HepG2 (cell line): ENCODE data around the gene GABARAPL2. TPM values are rescaled to one million over a fixed set of nuclear protein-coding genes. Genes with fewer than 3 reads are reported as not detected.

ENCODE experiments used
- BORCS8-MEF2B ChIP-seq: sonication (generic); formaldehyde crosslinking; IDR thresholded peaks from 2 replicates; pipeline ENCODE4 v1.8.0; 2022; ENCODE audit warnings: mild to moderate bottlenecking, missing genetic modification reagents
- RBM39 ChIP-seq: fragments of 200-400 bp; formaldehyde crosslinking; IDR thresholded peaks from one replicate; pipeline ENCODE4 v1.6.1; 2018; ENCODE audit warnings: antibody characterized with exemption, mild to moderate bottlenecking, low read depth, low read length; ENCODE audit not compliant: poor library complexity, severe bottlenecking
- ZMAT3 ChIP-seq: sonication (generic); formaldehyde crosslinking; conservative IDR thresholded peaks from 2 replicates; pipeline ENCODE4 v1.7.0; 2021; ENCODE audit warnings: missing genetic modification reagents
- ZNF773 ChIP-seq: sonication (generic); formaldehyde crosslinking; IDR thresholded peaks from 2 replicates; pipeline ENCODE4 v1.4.0; 2020; ENCODE audit warnings: missing genetic modification reagents, borderline replicate concordance
- polyA plus RNA-seq, 8 experiments: library from polyadenylated mRNA; depleted of rRNA in 3 of 8; stranded (reverse) in 7 of 8; unstranded in 1 of 8; fragments of >200 nt; fragmentation: Illumina TruSeq in 4 of 8; extraction: Trizol in 4 of 8; gene quantifications; 2 replicates each; pipeline versions ENCODE4 v1.2.1 to v1.2.3, GENCODE V29; 2011 to 2016; ENCODE audit warnings: low read depth in 4 of 8, missing spikeins in 1 of 8, mixed read lengths in 1 of 8; ENCODE audit not compliant: insufficient read depth in 1 of 8
- total RNA-seq, 5 experiments: library from RNA; depleted of rRNA; stranded (reverse); fragments of >200 nt; fragmentation: Illumina TruSeq; extraction: Trizol; gene quantifications; 2 replicates each; pipeline ENCODE4 v1.2.3, GENCODE V29; 2016; ENCODE audit warnings: low read depth in 1 of 5
- TF ChIP-seq, protein P1 (sequence below): IDR thresholded peaks from 2 replicates; pipeline ENCODE4 v1.6.1; 2016; ENCODE audit warnings: missing compliant biosample characterization, missing genetic modification reagents, borderline replicate concordance
- TF ChIP-seq, protein P2 (sequence below): sonication (generic); formaldehyde crosslinking; IDR thresholded peaks from 2 replicates; pipeline ENCODE4 v1.4.0; 2020; ENCODE audit warnings: missing genetic modification reagents, borderline replicate concordance
- TF ChIP-seq, protein P3 (sequence below): sonication (generic); formaldehyde crosslinking; IDR thresholded peaks from 2 replicates; pipeline ENCODE4 v1.5.0; 2020; ENCODE audit warnings: missing genetic modification reagents, mild to moderate bottlenecking, borderline replicate concordance

GABARAPL2 gene
- total and polyA plus RNA-seq, 2 of the 13 experiments (the other 11 are each of a cell fraction or from before 2014, with no cell fraction given): 76.4 to 83.0 TPM

DNA sequence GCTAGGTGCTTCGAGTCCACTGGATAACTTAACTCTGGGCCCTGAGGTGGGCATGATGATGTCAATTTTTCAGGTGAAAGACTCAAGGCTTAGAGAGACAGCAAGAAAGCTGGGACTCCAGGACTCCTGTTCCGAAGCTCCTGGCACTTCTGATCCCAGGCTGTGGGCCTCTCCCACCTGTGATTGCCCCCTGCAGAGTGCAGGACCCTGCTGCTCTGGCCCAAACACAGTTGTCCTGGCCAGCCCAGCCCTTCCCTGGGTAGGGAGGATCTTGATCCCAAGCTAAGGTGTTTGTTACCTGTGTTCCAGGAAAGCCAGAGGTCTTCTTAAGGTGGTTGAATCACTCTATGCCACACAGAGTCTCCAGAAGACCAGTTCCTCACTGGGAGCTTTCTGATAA is 33.4 kb upstream of the GABARAPL2 start (continued):
- TF ChIP-seq, protein P1, sequence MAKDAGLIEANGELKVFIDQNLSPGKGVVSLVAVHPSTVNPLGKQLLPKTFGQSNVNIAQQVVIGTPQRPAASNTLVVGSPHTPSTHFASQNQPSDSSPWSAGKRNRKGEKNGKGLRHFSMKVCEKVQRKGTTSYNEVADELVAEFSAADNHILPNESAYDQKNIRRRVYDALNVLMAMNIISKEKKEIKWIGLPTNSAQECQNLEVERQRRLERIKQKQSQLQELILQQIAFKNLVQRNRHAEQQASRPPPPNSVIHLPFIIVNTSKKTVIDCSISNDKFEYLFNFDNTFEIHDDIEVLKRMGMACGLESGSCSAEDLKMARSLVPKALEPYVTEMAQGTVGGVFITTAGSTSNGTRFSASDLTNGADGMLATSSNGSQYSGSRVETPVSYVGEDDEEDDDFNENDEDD (CRISPR knock-in tag): no peak
- TF ChIP-seq, protein P2, sequence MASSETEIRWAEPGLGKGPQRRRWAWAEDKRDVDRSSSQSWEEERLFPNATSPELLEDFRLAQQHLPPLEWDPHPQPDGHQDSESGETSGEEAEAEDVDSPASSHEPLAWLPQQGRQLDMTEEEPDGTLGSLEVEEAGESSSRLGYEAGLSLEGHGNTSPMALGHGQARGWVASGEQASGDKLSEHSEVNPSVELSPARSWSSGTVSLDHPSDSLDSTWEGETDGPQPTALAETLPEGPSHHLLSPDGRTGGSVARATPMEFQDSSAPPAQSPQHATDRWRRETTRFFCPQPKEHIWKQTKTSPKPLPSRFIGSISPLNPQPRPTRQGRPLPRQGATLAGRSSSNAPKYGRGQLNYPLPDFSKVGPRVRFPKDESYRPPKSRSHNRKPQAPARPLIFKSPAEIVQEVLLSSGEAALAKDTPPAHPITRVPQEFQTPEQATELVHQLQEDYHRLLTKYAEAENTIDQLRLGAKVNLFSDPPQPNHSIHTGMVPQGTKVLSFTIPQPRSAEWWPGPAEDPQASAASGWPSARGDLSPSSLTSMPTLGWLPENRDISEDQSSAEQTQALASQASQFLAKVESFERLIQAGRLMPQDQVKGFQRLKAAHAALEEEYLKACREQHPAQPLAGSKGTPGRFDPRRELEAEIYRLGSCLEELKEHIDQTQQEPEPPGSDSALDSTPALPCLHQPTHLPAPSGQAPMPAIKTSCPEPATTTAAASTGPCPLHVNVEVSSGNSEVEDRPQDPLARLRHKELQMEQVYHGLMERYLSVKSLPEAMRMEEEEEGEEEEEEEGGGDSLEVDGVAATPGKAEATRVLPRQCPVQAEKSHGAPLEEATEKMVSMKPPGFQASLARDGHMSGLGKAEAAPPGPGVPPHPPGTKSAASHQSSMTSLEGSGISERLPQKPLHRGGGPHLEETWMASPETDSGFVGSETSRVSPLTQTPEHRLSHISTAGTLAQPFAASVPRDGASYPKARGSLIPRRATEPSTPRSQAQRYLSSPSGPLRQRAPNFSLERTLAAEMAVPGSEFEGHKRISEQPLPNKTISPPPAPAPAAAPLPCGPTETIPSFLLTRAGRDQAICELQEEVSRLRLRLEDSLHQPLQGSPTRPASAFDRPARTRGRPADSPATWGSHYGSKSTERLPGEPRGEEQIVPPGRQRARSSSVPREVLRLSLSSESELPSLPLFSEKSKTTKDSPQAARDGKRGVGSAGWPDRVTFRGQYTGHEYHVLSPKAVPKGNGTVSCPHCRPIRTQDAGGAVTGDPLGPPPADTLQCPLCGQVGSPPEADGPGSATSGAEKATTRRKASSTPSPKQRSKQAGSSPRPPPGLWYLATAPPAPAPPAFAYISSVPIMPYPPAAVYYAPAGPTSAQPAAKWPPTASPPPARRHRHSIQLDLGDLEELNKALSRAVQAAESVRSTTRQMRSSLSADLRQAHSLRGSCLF (CRISPR knock-in tag): no peak
- TF ChIP-seq RBM39 (no peak), ZMAT3 (no peak), ZNF773 (CRISPR knock-in tag) (no peak), BORCS8-MEF2B (CRISPR knock-in tag) (no peak)
- TF ChIP-seq, protein P3, sequence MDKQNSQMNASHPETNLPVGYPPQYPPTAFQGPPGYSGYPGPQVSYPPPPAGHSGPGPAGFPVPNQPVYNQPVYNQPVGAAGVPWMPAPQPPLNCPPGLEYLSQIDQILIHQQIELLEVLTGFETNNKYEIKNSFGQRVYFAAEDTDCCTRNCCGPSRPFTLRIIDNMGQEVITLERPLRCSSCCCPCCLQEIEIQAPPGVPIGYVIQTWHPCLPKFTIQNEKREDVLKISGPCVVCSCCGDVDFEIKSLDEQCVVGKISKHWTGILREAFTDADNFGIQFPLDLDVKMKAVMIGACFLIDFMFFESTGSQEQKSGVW: no peak
- TF ChIP-seq, all 625 proteins: peak for 0
